GM13976 (cell line): ENCODE results near the gene DLK1.

Source experiments
- DNase-seq: peaks from one replicate; pipeline ENCODE4 v3.0.0; 2012; ENCODE audit warnings: low spot score
- in situ Hi-C: fragments of 300-500 bp; cut with MboI; formaldehyde crosslinking; loops from one replicate; pipeline ENCODE4 v1.12.0; 2022; ENCODE audit warnings: low sequenced_read_pairs, mixed read lengths, inconsistent platforms; ENCODE audit not compliant: unreplicated experiment
- TF ChIP-seq, protein P1 (sequence below): IDR thresholded peaks from 2 replicates; pipeline ENCODE4 v1.5.1; 2012; ENCODE audit warnings: borderline replicate concordance, mild to moderate bottlenecking; ENCODE audit not compliant: insufficient read depth; ENCODE audit errors: extremely low read depth, missing control alignments, control extremely low read depth

The DLK1 gene

DNA sequence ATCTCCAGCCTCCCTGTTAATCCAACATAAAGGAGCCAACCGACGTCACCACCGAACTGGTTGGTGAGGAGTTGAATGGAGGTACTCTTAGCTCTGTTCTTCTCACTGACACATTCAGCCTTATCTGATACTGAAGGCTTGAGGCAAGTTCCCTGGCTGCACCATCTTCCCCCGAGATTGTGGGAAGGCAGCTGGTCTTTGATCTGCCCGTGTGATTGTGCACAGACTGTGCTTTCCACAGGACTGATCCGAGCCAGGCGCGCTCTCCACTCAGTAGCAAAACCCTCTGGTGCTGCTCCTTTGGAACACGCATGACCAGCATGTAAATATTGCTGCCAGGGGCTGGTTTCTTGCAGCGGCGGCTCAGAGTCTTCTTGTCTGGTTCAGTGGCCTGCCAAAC is 30.1 kb upstream of the DLK1 start:
- in situ Hi-C loops: no loop called here
- DNase-seq: no peak
- TF ChIP-seq, protein P1, sequence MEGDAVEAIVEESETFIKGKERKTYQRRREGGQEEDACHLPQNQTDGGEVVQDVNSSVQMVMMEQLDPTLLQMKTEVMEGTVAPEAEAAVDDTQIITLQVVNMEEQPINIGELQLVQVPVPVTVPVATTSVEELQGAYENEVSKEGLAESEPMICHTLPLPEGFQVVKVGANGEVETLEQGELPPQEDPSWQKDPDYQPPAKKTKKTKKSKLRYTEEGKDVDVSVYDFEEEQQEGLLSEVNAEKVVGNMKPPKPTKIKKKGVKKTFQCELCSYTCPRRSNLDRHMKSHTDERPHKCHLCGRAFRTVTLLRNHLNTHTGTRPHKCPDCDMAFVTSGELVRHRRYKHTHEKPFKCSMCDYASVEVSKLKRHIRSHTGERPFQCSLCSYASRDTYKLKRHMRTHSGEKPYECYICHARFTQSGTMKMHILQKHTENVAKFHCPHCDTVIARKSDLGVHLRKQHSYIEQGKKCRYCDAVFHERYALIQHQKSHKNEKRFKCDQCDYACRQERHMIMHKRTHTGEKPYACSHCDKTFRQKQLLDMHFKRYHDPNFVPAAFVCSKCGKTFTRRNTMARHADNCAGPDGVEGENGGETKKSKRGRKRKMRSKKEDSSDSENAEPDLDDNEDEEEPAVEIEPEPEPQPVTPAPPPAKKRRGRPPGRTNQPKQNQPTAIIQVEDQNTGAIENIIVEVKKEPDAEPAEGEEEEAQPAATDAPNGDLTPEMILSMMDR: no peak

- no peak for DNase-seq
- TF ChIP-seq, protein P1: no peak
- in situ Hi-C loops: no loop called here
These were observed 28.6 kb upstream of the DLK1 start for GRCh38 chr14:100698066-100698465.

DNA sequence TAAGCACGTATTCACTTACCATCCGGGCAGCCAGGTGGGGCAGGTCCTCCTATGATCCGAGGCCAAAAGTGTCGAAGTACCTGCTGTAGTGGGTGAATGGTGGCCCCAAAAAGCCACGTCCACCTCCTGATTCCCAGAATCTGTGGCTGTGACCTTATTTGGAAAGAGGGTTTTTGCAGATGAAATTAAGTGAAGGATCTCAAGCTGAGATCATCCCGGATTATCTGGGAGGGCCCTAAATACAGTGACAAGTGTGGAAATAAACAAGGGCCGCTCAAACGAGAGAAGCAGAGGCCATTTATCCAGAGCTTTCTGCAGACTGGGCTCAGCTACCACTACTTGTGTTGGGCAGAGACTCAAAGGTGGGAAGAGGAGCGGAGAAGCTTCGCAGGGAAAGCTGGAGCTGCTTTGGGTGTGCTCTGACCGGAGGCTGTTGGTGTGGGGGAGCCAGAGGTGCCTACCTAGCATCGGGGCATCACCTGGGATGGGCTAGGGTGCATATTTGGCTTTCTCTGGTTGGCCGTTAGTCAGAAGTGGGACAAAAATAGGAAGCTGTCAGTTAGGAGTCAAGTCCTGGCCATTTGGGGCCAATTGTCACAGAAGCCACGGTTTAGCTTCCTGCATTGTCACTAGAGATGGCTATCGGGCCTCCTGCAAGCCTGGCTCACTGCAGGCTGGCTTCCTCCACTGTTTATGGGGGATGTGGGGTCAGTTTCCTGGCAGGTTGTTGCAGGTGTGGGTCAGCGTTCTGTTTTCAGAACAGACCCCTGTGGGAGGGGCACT is 27.8 kb upstream of the DLK1 start:
- in situ Hi-C loops: no loop called here
- DNase-seq: no peak
- TF ChIP-seq, protein P1: no peak

- in situ Hi-C loops: no loop called here
- DNase-seq: no peak
- TF ChIP-seq, protein P1: no peak
These were observed 25.4 kb upstream of the DLK1 start for GRCh38 chr14:100701314-100701713.

DNA sequence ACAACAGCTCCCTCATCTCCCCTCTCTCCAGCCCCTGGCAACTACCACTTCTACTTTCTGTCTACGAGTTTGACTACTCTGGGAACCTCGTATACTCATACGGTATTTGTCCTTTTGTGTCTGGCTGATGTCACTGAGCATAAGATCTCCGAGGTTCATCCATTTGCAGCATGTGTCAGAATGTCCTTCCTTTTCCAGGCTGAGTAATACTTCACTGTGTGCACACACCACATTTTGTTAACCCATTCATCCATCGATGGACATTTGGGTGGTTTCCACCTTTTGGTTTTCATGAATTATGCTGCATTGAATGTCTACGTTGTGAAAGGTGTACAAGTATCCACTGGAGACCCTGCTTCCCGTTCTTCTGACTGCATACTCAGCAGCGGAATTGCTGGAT is 24.1 kb upstream of the DLK1 start:
- TF ChIP-seq, protein P1: no peak
- in situ Hi-C loops: no loop called here
- DNase-seq: no peak

DNA sequence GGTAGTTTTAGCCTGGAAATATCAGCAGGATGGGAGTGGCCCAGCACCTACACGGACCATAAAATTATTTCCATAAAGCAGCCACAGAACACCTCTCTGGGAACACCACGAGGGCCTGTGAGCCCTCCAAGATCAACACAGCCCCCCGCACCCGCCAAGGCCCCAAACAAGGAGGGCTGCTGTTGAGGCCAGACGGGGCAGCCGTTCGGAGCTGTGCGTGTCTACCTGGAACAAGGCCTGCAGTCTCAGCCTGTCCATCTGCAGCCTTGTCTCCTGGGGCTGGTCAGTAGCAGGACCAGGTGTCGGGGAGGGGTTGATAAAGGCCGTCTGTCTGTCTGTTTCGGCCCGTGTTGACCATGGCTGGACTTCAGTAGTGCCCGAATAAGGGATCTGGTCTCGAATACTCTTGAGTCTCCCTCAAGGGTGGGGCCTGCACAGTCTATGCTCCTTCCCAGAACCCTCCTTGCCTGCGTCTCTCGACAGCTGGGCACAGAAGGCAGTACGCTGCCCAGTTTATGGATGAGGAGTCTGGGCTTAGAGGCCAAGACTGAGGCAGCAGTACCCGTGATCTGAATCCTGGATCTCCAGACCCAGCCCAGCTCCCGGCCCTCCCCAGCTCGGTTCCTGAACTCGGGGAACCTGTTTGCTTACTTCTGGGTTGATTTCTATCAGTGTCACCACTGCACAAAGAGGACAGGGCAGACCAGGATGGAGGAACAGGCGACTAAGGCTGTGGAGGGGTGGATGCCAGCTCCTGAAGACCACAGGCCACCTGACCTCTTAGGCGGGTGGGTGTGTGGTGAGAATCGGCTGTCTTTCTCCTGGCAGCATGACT is 23.1 kb upstream of the DLK1 start:
- DNase-seq: no peak
- in situ Hi-C loops: no loop called here
- TF ChIP-seq, protein P1: no peak
